Measurements from ENCODE around the gene RIMS3. TPM values are rescaled to one million over a fixed set of nuclear protein-coding genes. Genes with fewer than 3 reads are reported as not detected.

Gene RIMS3
- total RNA-seq, 1 experiment from 2014 or later: 5.7 TPM

DNA sequence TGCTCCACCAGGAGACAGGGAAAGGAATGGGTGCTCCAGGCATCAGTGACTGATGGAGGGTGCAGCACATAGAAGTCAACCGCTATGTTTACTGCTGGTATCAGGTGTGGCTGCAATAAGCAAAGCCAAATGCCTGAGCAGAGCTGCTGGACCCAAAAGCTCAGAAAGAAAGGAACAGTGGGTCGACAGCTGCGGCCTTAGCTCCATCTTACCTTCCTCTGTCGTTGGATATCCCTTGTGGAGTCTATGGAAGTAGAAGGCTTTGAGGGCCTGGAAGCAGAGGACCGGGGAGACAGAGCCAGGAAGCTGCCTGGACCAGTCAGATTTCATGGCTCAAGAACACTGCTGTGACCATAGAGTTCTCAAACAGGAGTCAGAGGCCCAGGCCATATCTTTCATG lies 45.3 kb downstream of the RIMS3 start:
- DNase-seq (ENCODE audit: low read depth, low spot score): no peak
- in situ Hi-C loops (cut with HindIII; ENCODE audit: low pct_unique_long_range_greater_than_20kb, low sequenced_read_pairs) (no loop called here), intact Hi-C loops (cut with micrococcal nuclease; ENCODE audit: unreplicated experiment) (no loop called here)
- POLR2A ChIA-PET: no interaction called here
- Histone ChIP-seq H3K4me3 (ENCODE audit: low read depth in 2 of 2, low read length in 2 of 2) (no peak overlapping the region), H3K27ac (ENCODE audit: low read length) (no peak overlapping the region), H3K4me1 (ENCODE audit: control insufficient read depth, insufficient read depth, low read length) (no peaks in the 10 kb centered on the region; the same call in 1 of the 2 replicates), H3K36me3 (ENCODE audit: control insufficient read depth, insufficient read depth, low read length) (no peaks in the 10 kb centered on the region), H3K9me3 (ENCODE audit: control insufficient read depth, insufficient read depth, low read depth, low read length) (no peaks in the 10 kb centered on the region), H3K27me3 (ENCODE audit: control insufficient read depth, insufficient read depth, low read length) (no peaks in the 10 kb centered on the region; the same call in none of the 2 replicates)
- no TSS peak for BruUV-seq (replicated peaks)
- TF ChIP-seq, protein P1, sequence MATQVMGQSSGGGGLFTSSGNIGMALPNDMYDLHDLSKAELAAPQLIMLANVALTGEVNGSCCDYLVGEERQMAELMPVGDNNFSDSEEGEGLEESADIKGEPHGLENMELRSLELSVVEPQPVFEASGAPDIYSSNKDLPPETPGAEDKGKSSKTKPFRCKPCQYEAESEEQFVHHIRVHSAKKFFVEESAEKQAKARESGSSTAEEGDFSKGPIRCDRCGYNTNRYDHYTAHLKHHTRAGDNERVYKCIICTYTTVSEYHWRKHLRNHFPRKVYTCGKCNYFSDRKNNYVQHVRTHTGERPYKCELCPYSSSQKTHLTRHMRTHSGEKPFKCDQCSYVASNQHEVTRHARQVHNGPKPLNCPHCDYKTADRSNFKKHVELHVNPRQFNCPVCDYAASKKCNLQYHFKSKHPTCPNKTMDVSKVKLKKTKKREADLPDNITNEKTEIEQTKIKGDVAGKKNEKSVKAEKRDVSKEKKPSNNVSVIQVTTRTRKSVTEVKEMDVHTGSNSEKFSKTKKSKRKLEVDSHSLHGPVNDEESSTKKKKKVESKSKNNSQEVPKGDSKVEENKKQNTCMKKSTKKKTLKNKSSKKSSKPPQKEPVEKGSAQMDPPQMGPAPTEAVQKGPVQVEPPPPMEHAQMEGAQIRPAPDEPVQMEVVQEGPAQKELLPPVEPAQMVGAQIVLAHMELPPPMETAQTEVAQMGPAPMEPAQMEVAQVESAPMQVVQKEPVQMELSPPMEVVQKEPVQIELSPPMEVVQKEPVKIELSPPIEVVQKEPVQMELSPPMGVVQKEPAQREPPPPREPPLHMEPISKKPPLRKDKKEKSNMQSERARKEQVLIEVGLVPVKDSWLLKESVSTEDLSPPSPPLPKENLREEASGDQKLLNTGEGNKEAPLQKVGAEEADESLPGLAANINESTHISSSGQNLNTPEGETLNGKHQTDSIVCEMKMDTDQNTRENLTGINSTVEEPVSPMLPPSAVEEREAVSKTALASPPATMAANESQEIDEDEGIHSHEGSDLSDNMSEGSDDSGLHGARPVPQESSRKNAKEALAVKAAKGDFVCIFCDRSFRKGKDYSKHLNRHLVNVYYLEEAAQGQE (IDR thresholded peaks at IDR 0.05; ENCODE audit: insufficient read depth in 1 of 2, low read depth in 2 of 2, low read length in 1 of 2): no peak
- TF ChIP-seq POLR2AphosphoS5 (IDR thresholded peaks at IDR 0.05; ENCODE audit: low read depth, low read length): no peak
- TF ChIP-seq SIN3A (IDR thresholded peaks at IDR 0.05; ENCODE audit: borderline replicate concordance, insufficient read depth, low read depth, low read length): no peak
- TF ChIP-seq TCF7L2 (IDR thresholded peaks at IDR 0.05; ENCODE audit: low read depth, low read length): no peak
- TF ChIP-seq, protein P2, sequence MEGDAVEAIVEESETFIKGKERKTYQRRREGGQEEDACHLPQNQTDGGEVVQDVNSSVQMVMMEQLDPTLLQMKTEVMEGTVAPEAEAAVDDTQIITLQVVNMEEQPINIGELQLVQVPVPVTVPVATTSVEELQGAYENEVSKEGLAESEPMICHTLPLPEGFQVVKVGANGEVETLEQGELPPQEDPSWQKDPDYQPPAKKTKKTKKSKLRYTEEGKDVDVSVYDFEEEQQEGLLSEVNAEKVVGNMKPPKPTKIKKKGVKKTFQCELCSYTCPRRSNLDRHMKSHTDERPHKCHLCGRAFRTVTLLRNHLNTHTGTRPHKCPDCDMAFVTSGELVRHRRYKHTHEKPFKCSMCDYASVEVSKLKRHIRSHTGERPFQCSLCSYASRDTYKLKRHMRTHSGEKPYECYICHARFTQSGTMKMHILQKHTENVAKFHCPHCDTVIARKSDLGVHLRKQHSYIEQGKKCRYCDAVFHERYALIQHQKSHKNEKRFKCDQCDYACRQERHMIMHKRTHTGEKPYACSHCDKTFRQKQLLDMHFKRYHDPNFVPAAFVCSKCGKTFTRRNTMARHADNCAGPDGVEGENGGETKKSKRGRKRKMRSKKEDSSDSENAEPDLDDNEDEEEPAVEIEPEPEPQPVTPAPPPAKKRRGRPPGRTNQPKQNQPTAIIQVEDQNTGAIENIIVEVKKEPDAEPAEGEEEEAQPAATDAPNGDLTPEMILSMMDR (IDR thresholded peaks at IDR 0.05): no peak
- CTCF ChIA-PET: no interaction called here
- ATAC-seq: no peak

DNA sequence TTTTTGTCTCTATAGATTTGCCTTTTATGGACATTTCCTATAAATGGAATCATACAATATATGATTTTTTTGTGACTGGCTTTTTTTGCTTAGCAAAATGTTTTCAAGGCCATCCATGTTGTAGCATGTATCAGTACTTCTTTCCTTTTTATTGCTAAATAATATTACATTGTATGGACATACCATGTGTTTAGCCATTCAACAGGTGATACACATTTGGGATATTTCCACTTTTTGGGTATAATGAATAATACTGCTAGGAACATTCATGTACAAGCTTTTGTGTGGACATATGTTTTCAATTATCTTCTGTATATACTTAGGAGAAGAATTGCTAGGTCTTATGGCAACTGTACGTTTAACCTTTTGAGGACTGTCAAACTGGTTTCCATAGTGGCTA lies 47.4 kb downstream of the RIMS3 start:
- no peak for DNase-seq (ENCODE audit: low read depth, low spot score)
- Histone ChIP-seq H3K27me3 (ENCODE audit: control insufficient read depth, insufficient read depth, low read length) (no peaks in the 10 kb centered on the region; the same call in none of the 2 replicates), H3K4me3 (ENCODE audit: low read depth in 2 of 2, low read length in 2 of 2) (no peak overlapping the region), H3K4me1 (ENCODE audit: control insufficient read depth, insufficient read depth, low read length) (no peaks in the 10 kb centered on the region), H3K9me3 (ENCODE audit: control insufficient read depth, insufficient read depth, low read depth, low read length) (no peaks in the 10 kb centered on the region), H3K36me3 (ENCODE audit: control insufficient read depth, insufficient read depth, low read length) (no peaks in the 10 kb centered on the region), H3K27ac (ENCODE audit: low read length) (no peak overlapping the region)
- in situ Hi-C loops (cut with HindIII; ENCODE audit: low pct_unique_long_range_greater_than_20kb, low sequenced_read_pairs) (no loop called here), intact Hi-C loops (cut with micrococcal nuclease; ENCODE audit: unreplicated experiment) (no loop called here)
- TF ChIP-seq TCF7L2 (IDR thresholded peaks at IDR 0.05; ENCODE audit: low read depth, low read length) (no peak), POLR2AphosphoS5 (IDR thresholded peaks at IDR 0.05; ENCODE audit: low read depth, low read length) (no peak), SIN3A (IDR thresholded peaks at IDR 0.05; ENCODE audit: borderline replicate concordance, insufficient read depth, low read depth, low read length) (no peak)
- ChIA-PET CTCF (no interaction called here), POLR2A (no interaction called here)
- no TSS peak for BruUV-seq (replicated peaks)
- no peak for ATAC-seq

DNA sequence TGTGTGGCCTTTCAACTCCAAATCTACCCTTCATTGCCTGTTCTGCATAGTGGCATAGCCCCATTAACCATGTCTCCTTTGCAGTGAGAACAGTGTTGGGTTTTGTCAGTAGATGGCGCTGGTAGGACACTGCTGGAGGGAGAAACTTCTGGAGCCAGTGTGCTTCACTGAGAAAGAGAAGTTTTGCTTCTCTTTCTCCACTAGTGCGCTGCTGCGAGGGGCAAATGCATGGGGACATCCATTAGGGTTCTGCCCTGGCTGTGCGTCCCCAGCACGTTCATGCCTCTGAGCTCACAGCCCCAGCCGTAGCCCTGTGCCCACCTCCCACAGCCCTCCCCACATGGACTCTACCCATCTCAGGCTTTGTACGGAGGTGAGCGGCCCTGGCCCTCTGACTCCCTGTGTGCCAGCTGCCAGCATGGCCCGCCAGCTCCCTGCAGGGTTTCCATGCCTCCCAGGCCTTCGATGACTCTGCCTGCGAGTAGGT lies 53.1 kb downstream of the RIMS3 start:
- CTCF ChIA-PET: interaction anchor here (0.6 kb wide), 1 partner anchor 236 kb away, joined by 3 read pairs; no protein-coding TSS in a partner anchor

More for the DNA sequence above, 53.1 kb downstream of the RIMS3 start:
- ATAC-seq (peak; percentile 99), DNase-seq (ENCODE audit: low read depth, low spot score) (peak; percentile 64)
- intact Hi-C loops (cut with micrococcal nuclease; ENCODE audit: unreplicated experiment): loop anchor here (5.0 kb wide), 3 partner anchors 55 to 235 kb away; partner anchors contain the start of gene RIMS3
- POLR2A ChIA-PET: no interaction called here
- TF ChIP-seq, protein P2 (IDR thresholded peaks at IDR 0.05): peak; percentile 95
- no peak for TF ChIP-seq POLR2AphosphoS5 (IDR thresholded peaks at IDR 0.05; ENCODE audit: low read depth, low read length)
- Histone ChIP-seq H3K4me3 (ENCODE audit: low read depth in 2 of 2, low read length in 2 of 2) (peak overlapping the region in 1 of 2 experiments; percentile 30; a peak in 2 of 4 replicates), H3K36me3 (ENCODE audit: control insufficient read depth, insufficient read depth, low read length) (no peaks in the 10 kb centered on the region), H3K27me3 (ENCODE audit: control insufficient read depth, insufficient read depth, low read length) (no peaks in the 10 kb centered on the region), H3K27ac (ENCODE audit: low read length) (no peak overlapping the region), H3K4me1 (ENCODE audit: control insufficient read depth, insufficient read depth, low read length) (no peaks in the 10 kb centered on the region), H3K9me3 (ENCODE audit: control insufficient read depth, insufficient read depth, low read depth, low read length) (no peaks in the 10 kb centered on the region)
- in situ Hi-C loops (cut with HindIII; ENCODE audit: low pct_unique_long_range_greater_than_20kb, low sequenced_read_pairs): no loop called here
- BruUV-seq (replicated peaks): no TSS peak
